ENCODE measurements around the gene NTNG1. TPM values are rescaled to one million over a fixed set of nuclear protein-coding genes. Genes with fewer than 3 reads are reported as not detected.

The NTNG1 gene
- total and polyA plus RNA-seq, 2 of the 8 experiments (the other 6 are each of a cell fraction or from before 2014, with no cell fraction given): 1.2 to 4.1 TPM

DNA sequence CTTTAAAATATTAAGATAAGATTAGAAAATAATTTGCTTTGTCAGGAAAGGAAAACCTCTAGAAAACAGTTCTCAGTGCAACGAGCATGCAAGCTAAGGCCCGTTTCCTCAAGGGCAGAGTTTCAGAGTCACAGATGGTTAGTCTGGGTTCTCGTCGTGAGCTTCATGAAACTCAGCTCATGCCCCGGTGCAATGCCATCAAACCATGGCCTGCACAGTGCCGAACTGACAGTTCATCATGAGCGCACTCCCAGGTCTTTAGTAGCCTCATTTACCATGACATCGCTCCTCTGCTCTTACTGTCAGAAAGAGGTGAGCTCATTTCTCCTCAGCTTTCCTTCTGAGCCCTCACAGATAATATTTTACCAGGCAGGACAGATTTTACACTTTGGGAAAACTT is 319.2 kb downstream of the NTNG1 start:
- Histone ChIP-seq H2BK120ac (replicated peaks; ENCODE audit: low read depth, low read length) (no peak overlapping the region), H3K14ac (ENCODE audit: insufficient read length) (no peak overlapping the region), H2BK12ac (ENCODE audit: low read depth, low read length) (no peak overlapping the region), H3K9me3 (ENCODE audit: insufficient read depth in 2 of 2, low read depth in 1 of 2, low read length in 1 of 2) (no peaks in the 10 kb centered on the region), H3K4me1 (replicated peaks in 1 of 4; ENCODE audit: control insufficient read depth in 3 of 4, insufficient read depth in 4 of 4, low read length in 3 of 4) (no peaks in the 10 kb centered on the region), H3K36me3 (ENCODE audit: control insufficient read depth in 2 of 4, insufficient read depth in 4 of 4, low read length in 3 of 4) (no peaks in the 10 kb centered on the region), H3K27me3 (replicated peaks in 1 of 4; ENCODE audit: control insufficient read depth in 3 of 4, extremely low read depth in 1 of 4, insufficient read depth in 3 of 4, low read length in 3 of 4) (peaks cover 0 to 1% (median 0%) of the 10 kb centered on the region in 4 experiments; a peak in 2 of 7 replicates), H3K23ac (ENCODE audit: insufficient read length) (no peak overlapping the region), H2BK20ac (ENCODE audit: low read length) (no peak overlapping the region), H3K23me2 (ENCODE audit: low read depth, low read length) (no peaks in the 10 kb centered on the region), H3K4ac (replicated peaks; ENCODE audit: insufficient read length, low read depth, low read length) (no peak overlapping the region), H2BK5ac (ENCODE audit: low read depth, low read length) (no peak overlapping the region), H2AFZ (ENCODE audit: low read length) (no peak overlapping the region), H3K18ac (ENCODE audit: extremely low read depth, low read length) (no peak overlapping the region), H4K5ac (ENCODE audit: insufficient read length, low read depth, low read length) (no peak overlapping the region), H3K4me2 (ENCODE audit: insufficient read depth in 1 of 2, low read depth in 2 of 2, low read length in 2 of 2) (no peak overlapping the region), H2BK15ac (ENCODE audit: low read length) (no peak overlapping the region), H4K20me1 (replicated peaks in 1 of 2; ENCODE audit: control insufficient read depth in 1 of 2, insufficient read depth in 2 of 2, low read length in 2 of 2) (no peaks in the 10 kb centered on the region), H3K79me1 (ENCODE audit: low read depth, low read length) (no peaks in the 10 kb centered on the region), H3K9ac (replicated peaks in 1 of 4; ENCODE audit: extremely low read depth in 1 of 4, low read depth in 3 of 4, low read length in 3 of 4) (no peak overlapping the region), H3K56ac (replicated peaks; ENCODE audit: insufficient read length, low read depth, low read length) (no peak overlapping the region), H3K27ac (ENCODE audit: low read depth, low read length) (no peak overlapping the region), H3K79me2 (ENCODE audit: control insufficient read depth in 1 of 2, insufficient read depth in 2 of 2, low read length in 2 of 2) (no peaks in the 10 kb centered on the region), H4K91ac (replicated peaks; ENCODE audit: insufficient read length, low read length) (no peak overlapping the region), H3K4me3 (ENCODE audit: extremely low read depth in 1 of 4, insufficient read depth in 2 of 4, low read depth in 3 of 4, low read length in 4 of 4) (no peak overlapping the region), H2AK5ac (ENCODE audit: low read depth, low read length) (no peak overlapping the region), H4K8ac (ENCODE audit: extremely low read depth, insufficient read depth, low read length) (no peak overlapping the region)
- POLR2A ChIA-PET (ENCODE audit: partially characterized antibody): interaction anchor here (0.8 kb wide), 1 partner anchor 15 kb away, joined by 3 read pairs; no protein-coding TSS in a partner anchor
- FAIRE-seq (no peak), DNase-seq (ENCODE audit: low read depth in 1 of 2, low spot score in 2 of 2) (no peak)
- CTCF ChIA-PET (ENCODE audit: partially characterized antibody): interaction anchor here (0.7 to 2.3 kb wide), 7 partner anchors 9 to 193 kb away, joined by 3 to 6 read pairs (median 4); no protein-coding TSS in a partner anchor
- 92% methylated on average over 8 of the region's 8 CpGs; no CpG with 5 or more reads in 1 of the 2 experiments for WGBS, 2 experiments (ENCODE audit: extremely low coverage in 1 of 2, insufficient coverage in 1 of 2, insufficient read length in 1 of 2, insufficient replicate concordance in 2 of 2, low coverage in 1 of 2, low lambda C conversion rate in 2 of 2, missing lambda C conversion rate in 1 of 2)
- TF ChIP-seq MAFK (IDR thresholded peaks at IDR 0.05; ENCODE audit: low read depth, low read length) (no peak), RNF2 (IDR thresholded peaks at IDR 0.05; ENCODE audit: borderline replicate concordance, low read depth, low read length, missing control alignments, poor library complexity, severe bottlenecking) (no peak), SP1 (IDR thresholded peaks at IDR 0.05; ENCODE audit: low read depth, low read length) (no peak), SP4 (IDR thresholded peaks at IDR 0.05; ENCODE audit: low read length) (no peak), USF2 (IDR thresholded peaks at IDR 0.05; ENCODE audit: low read length) (no peak), NRF1 (IDR thresholded peaks at IDR 0.05; ENCODE audit: low read depth, low read length) (no peak)
